Sigmoid colon (tissue), 7 donors: ENCODE data around the gene GPHN. TPM values are rescaled to one million over a fixed set of nuclear protein-coding genes. Genes with fewer than 3 reads are reported as not detected.
A peak's percentile ranks its signal among the peaks of the same experiment; 100 is the strongest.

Source experiments
- DNase-seq: peaks from one replicate; pipeline ENCODE4 v3.0.0-alpha.2; 2019
- H3K27ac ChIP-seq, 4 donors: fragments of 200-600 bp; sonication (generic); one replicate each; pipeline ENCODE4 v1.5.1; 2016 to 2019; ENCODE audit warnings: mild to moderate bottlenecking in 1 of 4
- H3K27me3 ChIP-seq, 3 donors: fragments of 200-600 bp; sonication (generic); one replicate each; pipeline ENCODE4 v1.5.1; 2019; ENCODE audit warnings: mild to moderate bottlenecking in 1 of 3
- H3K36me3 ChIP-seq, 4 donors: fragments of 200-600 bp; sonication (generic); one replicate each; pipeline ENCODE4 v1.5.1; 2016 to 2019
- H3K4me1 ChIP-seq, 4 donors: fragments of 200-600 bp; sonication (generic); one replicate each; pipeline ENCODE4 v1.5.1; 2017 to 2019
- H3K4me3 ChIP-seq, 4 donors: fragments of 200-600 bp; sonication (generic); one replicate each; pipeline ENCODE4 v1.5.1; 2017 to 2019; ENCODE audit warnings: mild to moderate bottlenecking in 2 of 4, moderate library complexity in 1 of 4
- H3K9me3 ChIP-seq, 4 donors: fragments of 200-600 bp in 3 of 4; sonication (generic) in 3 of 4; one replicate each; pipeline versions ENCODE4 v1.5.1 to v1.6.1; 2013 to 2019
- CTCF ChIP-seq, 4 experiments: fragments of 450-650 bp in 3 of 4; fragments of 200-600 bp in 1 of 4; IDR thresholded peaks; one replicate each; pipeline ENCODE4 v1.5.1; 2016 to 2019; ENCODE audit warnings: antibody characterized with exemption in 4 of 4, mild to moderate bottlenecking in 3 of 4, moderate library complexity in 2 of 4
- EP300 ChIP-seq, 4 donors: sonication (generic); formaldehyde crosslinking; IDR thresholded peaks; one replicate each; pipeline ENCODE4 v1.6.1; 2017; ENCODE audit warnings: antibody characterized with exemption in 4 of 4
- POLR2A ChIP-seq, 2 donors: fragments of 450-650 bp; IDR thresholded peaks; one replicate each; pipeline ENCODE4 v1.6.1; 2016; ENCODE audit warnings: antibody characterized with exemption in 2 of 2, mild to moderate bottlenecking in 2 of 2, moderate library complexity in 2 of 2
- POLR2AphosphoS5 ChIP-seq, 4 donors: sonication (generic); formaldehyde crosslinking; IDR thresholded peaks; one replicate each; pipeline ENCODE4 v1.6.1; 2017; ENCODE audit warnings: antibody characterized with exemption in 4 of 4
- WGBS, 2 donors: extraction: QIAGEN DNeasy Blood & Tissue Kit; methylation state at CpG; one replicate each; pipeline ENCODE4 v1.1.7; 2013; 5-methylcytosine and 5-hydroxymethylcytosine counted together
- intact Hi-C: fragments of 100-400 bp; cut with DNase I; formaldehyde crosslinking; loops from one replicate; pipeline ENCODE4 v1.15.1; 2023
- polyA plus RNA-seq, 3 donors: library from polyadenylated mRNA; stranded (reverse); fragments of 200-250 nt; gene quantifications; one replicate each; pipeline ENCODE4 v1.2.3, GENCODE V29; 2013
- total RNA-seq, 4 donors: library from RNA; depleted of rRNA; stranded (reverse); fragments of >200 nt; gene quantifications; one replicate each; pipeline ENCODE4 v1.1.0, GENCODE V29; 2016
- donor health status: healthy with polysubstance abuse.
- donor health status: Bipolar disorder and iron deficiency.
- donor health status: healthy.

GPHN gene
- total and polyA plus RNA-seq, 7 donors: 5.4 to 20.3 (median 14.1) TPM

GRCh38 chr14:67079846-67080245 is 571.9 kb downstream of the GPHN start:
- no peaks in the 10 kb centered on the region for H3K27me3 ChIP-seq
- H3K36me3 ChIP-seq: no peaks in the 10 kb centered on the region
- H3K27ac ChIP-seq: no peak overlapping the region
- no peaks in the 10 kb centered on the region for H3K4me1 ChIP-seq
- no peak for TF ChIP-seq POLR2A (IDR thresholded peaks at IDR 0.05)
- no peak for TF ChIP-seq POLR2AphosphoS5 (IDR thresholded peaks at IDR 0.05)
- TF ChIP-seq EP300 (IDR thresholded peaks at IDR 0.05): no peak
- TF ChIP-seq CTCF (IDR thresholded peaks at IDR 0.05): no peak
- intact Hi-C loops: no loop called here
- DNase-seq: no peak
- H3K4me3 ChIP-seq: no peak overlapping the region
- no peaks in the 10 kb centered on the region for H3K9me3 ChIP-seq

GRCh38 chr14:67108230-67108629 is 600.3 kb downstream of the GPHN start:
- TF ChIP-seq POLR2A (IDR thresholded peaks at IDR 0.05): no peak
- TF ChIP-seq EP300 (IDR thresholded peaks at IDR 0.05): no peak
- H3K36me3 ChIP-seq: no peaks in the 10 kb centered on the region
- H3K4me3 ChIP-seq: no peak overlapping the region
- WGBS, 2 donors: 87 to 91% methylated on average over 1 of the region's 1 CpG
- H3K4me1 ChIP-seq: peaks cover 0 to 14% (median 5%) of the 10 kb centered on the region in 4 donors
- DNase-seq: no peak
- H3K9me3 ChIP-seq: peaks cover 0 to 9% (median 0%) of the 10 kb centered on the region in 4 donors
- no peaks in the 10 kb centered on the region for H3K27me3 ChIP-seq
- intact Hi-C loops: no loop called here
- no peak overlapping the region for H3K27ac ChIP-seq

- TF ChIP-seq CTCF (IDR thresholded peaks at IDR 0.05) (no peak), POLR2AphosphoS5 (IDR thresholded peaks at IDR 0.05) (peak in 1 of 4 donors; percentile 9), EP300 (IDR thresholded peaks at IDR 0.05) (no peak)
- DNase-seq: no peak
- H3K27me3 ChIP-seq: no peaks in the 10 kb centered on the region
- H3K27ac ChIP-seq: no peak overlapping the region
- H3K9me3 ChIP-seq: peaks cover 0 to 3% (median 0%) of the 10 kb centered on the region in 4 donors
- WGBS, 2 donors: 50 to 59% methylated on average over 1 of the region's 1 CpG
- no peaks in the 10 kb centered on the region for H3K36me3 ChIP-seq
- peaks cover 0 to 14% (median 5%) of the 10 kb centered on the region in 4 donors for H3K4me1 ChIP-seq
- intact Hi-C loops: no loop called here
- no peak overlapping the region for H3K4me3 ChIP-seq
Observed at GRCh38 chr14:67111022-67111421, 603.1 kb downstream of the GPHN start.

GRCh38 chr14:67112344-67112743 is 604.4 kb downstream of the GPHN start:
- TF ChIP-seq POLR2A (IDR thresholded peaks at IDR 0.05) (no peak), EP300 (IDR thresholded peaks at IDR 0.05) (no peak), POLR2AphosphoS5 (IDR thresholded peaks at IDR 0.05) (no peak), CTCF (IDR thresholded peaks at IDR 0.05) (no peak)

GRCh38 chr14:67127174-67127573 is 619.2 kb downstream of the GPHN start:
- intact Hi-C loops: no loop called here
- WGBS, 2 donors: 68 to 84% methylated on average over 3 of the region's 3 CpGs
- no peak for TF ChIP-seq CTCF (IDR thresholded peaks at IDR 0.05)
- TF ChIP-seq EP300 (IDR thresholded peaks at IDR 0.05): no peak
- no peak for TF ChIP-seq POLR2AphosphoS5 (IDR thresholded peaks at IDR 0.05)
- TF ChIP-seq POLR2A (IDR thresholded peaks at IDR 0.05): no peak
- H3K9me3 ChIP-seq: peaks cover 0 to 2% (median 0%) of the 10 kb centered on the region in 4 donors
- H3K4me1 ChIP-seq: no peaks in the 10 kb centered on the region
- H3K27ac ChIP-seq: no peak overlapping the region
- DNase-seq: no peak
- H3K36me3 ChIP-seq: peaks cover 0 to 19% (median 3%) of the 10 kb centered on the region in 4 donors
- no peak overlapping the region for H3K4me3 ChIP-seq
- H3K27me3 ChIP-seq: no peaks in the 10 kb centered on the region

More at GRCh38 chr14:67112344-67112743, 604.4 kb downstream of the GPHN start:
- Histone ChIP-seq H3K27ac (no peak overlapping the region), H3K27me3 (no peaks in the 10 kb centered on the region), H3K9me3 (no peaks in the 10 kb centered on the region), H3K4me1 (peaks cover 0 to 14% (median 5%) of the 10 kb centered on the region in 4 donors), H3K4me3 (no peak overlapping the region), H3K36me3 (no peaks in the 10 kb centered on the region)
- 76 to 96% methylated on average over 2 of the region's 2 CpGs for WGBS, 2 donors
- DNase-seq: no peak
- intact Hi-C loops: no loop called here
